Measurements from ENCODE around the gene MCOLN1. TPM values are rescaled to one million over a fixed set of nuclear protein-coding genes. Genes with fewer than 3 reads are reported as not detected.

The MCOLN1 gene
- total and polyA plus RNA-seq, 9 of the 15 experiments (the other 6 are each of a cell fraction or from before 2014, with no cell fraction given), result 0.25 to 15.4 (median 7.1) TPM

DNA sequence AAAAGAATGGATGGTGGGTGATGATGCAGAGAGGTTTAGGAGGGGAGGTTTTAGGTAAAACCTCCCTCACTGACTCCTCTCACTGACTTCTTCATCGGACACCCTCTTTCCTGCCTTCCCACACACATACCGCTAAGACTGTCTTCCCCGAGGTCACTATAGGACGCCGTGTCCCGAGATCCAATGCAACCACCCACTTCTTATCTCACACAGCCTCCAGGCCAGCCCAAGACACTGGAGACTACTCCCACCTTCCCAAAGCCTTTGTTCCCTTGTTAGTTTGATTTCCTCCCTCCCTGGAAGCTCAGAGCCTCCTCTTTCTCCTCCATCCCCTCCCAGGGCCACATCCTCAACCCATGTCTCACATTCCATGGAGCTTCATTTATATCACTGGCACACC, 56.8 kb downstream of the MCOLN1 start (continued):
- TF ChIP-seq EHMT2 (IDR thresholded peaks at IDR 0.05), result 0 out of 2 replicates have a peak, but pooled peaks have one; percentile 44
- TF ChIP-seq CBFA2T3 (IDR thresholded peaks at IDR 0.05), result peak; percentile 55; the same call in 1 of the 2 replicates
- TF ChIP-seq SLC30A9 (CRISPR knock-in tag; IDR thresholded peaks at IDR 0.05), result no peak
- peak; percentile 58; the same call in 1 of the 2 replicates for TF ChIP-seq ARID1B (IDR thresholded peaks at IDR 0.05)
- TF ChIP-seq, protein P1, sequence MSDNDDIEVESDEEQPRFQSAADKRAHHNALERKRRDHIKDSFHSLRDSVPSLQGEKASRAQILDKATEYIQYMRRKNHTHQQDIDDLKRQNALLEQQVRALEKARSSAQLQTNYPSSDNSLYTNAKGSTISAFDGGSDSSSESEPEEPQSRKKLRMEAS (CRISPR knock-in tag; IDR thresholded peaks at IDR 0.05), result no peak
- no peak for TF ChIP-seq RFX5 (IDR thresholded peaks at IDR 0.05; ENCODE audit: low read depth, low read length)

DNA sequence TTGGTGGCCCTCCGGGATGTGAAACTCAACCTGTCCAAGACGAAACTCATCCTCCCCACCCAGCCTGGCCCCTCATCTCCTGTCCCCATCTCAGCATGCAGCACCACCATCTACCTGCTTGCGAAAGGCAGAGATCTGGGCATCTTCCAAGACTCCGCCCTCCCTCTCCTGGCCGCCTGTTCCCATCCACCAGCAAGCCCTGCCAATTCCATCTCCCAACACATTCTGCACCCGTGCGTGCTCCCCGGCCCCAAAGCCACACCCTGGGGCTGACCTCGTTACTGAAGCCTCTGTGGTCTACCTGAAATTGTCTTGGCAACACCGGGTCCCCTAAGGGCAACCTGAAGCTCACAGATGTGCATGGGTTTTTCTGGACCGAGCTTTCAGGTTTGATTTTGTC, 60.0 kb downstream of the MCOLN1 start:
- POLR2A ChIA-PET, result interaction anchor here (1.5 kb wide), 1 partner anchor 9 kb away, joined by 5 read pairs; no protein-coding TSS in a partner anchor
- intact Hi-C loops (cut with micrococcal nuclease), result no loop called here
- no TSS peak for BruUV-seq (replicated peaks)
- WGBS (ENCODE audit: insufficient coverage, low coverage, missing lambda C conversion rate), result 2% methylated on average over 11 of the region's 11 CpGs
- H3K9ac ChIP-seq (ENCODE audit: insufficient read depth in 1 of 2, low read depth in 2 of 2, low read length in 2 of 2), result no peak overlapping the region
- no peak overlapping the region for H3K27ac ChIP-seq (ENCODE audit: extremely low read depth, low read depth, low read length)
- CTCF ChIA-PET (ENCODE audit: low intra/inter-chr PET ratio), result no interaction called here
- peaks cover 3 to 8% of the 10 kb centered on the region in 2 experiments; a peak in 2 of 5 replicates for H3K4me1 ChIP-seq (replicated peaks in 1 of 2; ENCODE audit: control insufficient read depth in 2 of 2, insufficient read depth in 2 of 2, low read length in 2 of 2)
- FAIRE-seq (no peak), DNase-seq (ENCODE audit: extremely low read depth in 1 of 4, low spot score in 3 of 4) (no peak), ATAC-seq (no peak)
- no peaks in the 10 kb centered on the region for H3K9me3 ChIP-seq (replicated peaks; ENCODE audit: control insufficient read depth, insufficient read depth, low read depth, low read length)
- peaks cover 8 to 40% of the 10 kb centered on the region in 2 experiments; a peak in 4 of 5 replicates for H3K27me3 ChIP-seq (ENCODE audit: control insufficient read depth in 2 of 2, insufficient read depth in 2 of 2, low read length in 2 of 2)
- H3K4me3 ChIP-seq, result no peak overlapping the region
- H3K4me2 ChIP-seq (ENCODE audit: insufficient read depth, low read length), result no peak overlapping the region
- H2AFZ ChIP-seq (ENCODE audit: low read depth, low read length), result no peak overlapping the region
- H4K20me1 ChIP-seq (replicated peaks; ENCODE audit: control insufficient read depth, insufficient read depth, low read length), result no peaks in the 10 kb centered on the region
- no peaks in the 10 kb centered on the region for H3K36me3 ChIP-seq (ENCODE audit: control insufficient read depth, insufficient read depth, low read length)
- H3K9me1 ChIP-seq (ENCODE audit: control insufficient read depth, insufficient read depth, low read length), result no peaks in the 10 kb centered on the region
- H3K79me2 ChIP-seq (ENCODE audit: control insufficient read depth, insufficient read depth, low read length), result no peaks in the 10 kb centered on the region
- in situ Hi-C loops (cut with MboI), result no loop called here
- no peak for TF ChIP-seq NFYB (IDR thresholded peaks at IDR 0.05; ENCODE audit: extremely low read depth, insufficient read length)
- TF ChIP-seq HEY1 (CRISPR knock-in tag; IDR thresholded peaks at IDR 0.05; ENCODE audit: borderline replicate concordance), result no peak
- TF ChIP-seq, protein P2, sequence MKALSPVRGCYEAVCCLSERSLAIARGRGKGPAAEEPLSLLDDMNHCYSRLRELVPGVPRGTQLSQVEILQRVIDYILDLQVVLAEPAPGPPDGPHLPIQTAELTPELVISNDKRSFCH (CRISPR knock-in tag; IDR thresholded peaks at IDR 0.05), result no peak
- TF ChIP-seq, protein P2 (tag; IDR thresholded peaks at IDR 0.05), result no peak
- no peak for TF ChIP-seq ZKSCAN8 (CRISPR knock-in tag; IDR thresholded peaks at IDR 0.05)
- TF ChIP-seq, protein P3, sequence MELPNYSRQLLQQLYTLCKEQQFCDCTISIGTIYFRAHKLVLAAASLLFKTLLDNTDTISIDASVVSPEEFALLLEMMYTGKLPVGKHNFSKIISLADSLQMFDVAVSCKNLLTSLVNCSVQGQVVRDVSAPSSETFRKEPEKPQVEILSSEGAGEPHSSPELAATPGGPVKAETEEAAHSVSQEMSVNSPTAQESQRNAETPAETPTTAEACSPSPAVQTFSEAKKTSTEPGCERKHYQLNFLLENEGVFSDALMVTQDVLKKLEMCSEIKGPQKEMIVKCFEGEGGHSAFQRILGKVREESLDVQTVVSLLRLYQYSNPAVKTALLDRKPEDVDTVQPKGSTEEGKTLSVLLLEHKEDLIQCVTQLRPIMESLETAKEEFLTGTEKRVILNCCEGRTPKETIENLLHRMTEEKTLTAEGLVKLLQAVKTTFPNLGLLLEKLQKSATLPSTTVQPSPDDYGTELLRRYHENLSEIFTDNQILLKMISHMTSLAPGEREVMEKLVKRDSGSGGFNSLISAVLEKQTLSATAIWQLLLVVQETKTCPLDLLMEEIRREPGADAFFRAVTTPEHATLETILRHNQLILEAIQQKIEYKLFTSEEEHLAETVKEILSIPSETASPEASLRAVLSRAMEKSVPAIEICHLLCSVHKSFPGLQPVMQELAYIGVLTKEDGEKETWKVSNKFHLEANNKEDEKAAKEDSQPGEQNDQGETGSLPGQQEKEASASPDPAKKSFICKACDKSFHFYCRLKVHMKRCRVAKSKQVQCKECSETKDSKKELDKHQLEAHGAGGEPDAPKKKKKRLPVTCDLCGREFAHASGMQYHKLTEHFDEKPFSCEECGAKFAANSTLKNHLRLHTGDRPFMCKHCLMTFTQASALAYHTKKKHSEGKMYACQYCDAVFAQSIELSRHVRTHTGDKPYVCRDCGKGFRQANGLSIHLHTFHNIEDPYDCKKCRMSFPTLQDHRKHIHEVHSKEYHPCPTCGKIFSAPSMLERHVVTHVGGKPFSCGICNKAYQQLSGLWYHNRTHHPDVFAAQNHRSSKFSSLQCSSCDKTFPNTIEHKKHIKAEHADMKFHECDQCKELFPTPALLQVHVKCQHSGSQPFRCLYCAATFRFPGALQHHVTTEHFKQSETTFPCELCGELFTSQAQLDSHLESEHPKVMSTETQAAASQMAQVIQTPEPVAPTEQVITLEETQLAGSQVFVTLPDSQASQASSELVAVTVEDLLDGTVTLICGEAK (IDR thresholded peaks at IDR 0.05), result no peak
- TF ChIP-seq, protein P3 (CRISPR knock-in tag; IDR thresholded peaks at IDR 0.05), result no peak

Measured in K562 (cell line).